ENCODE results near the gene RNF175.

The RNF175 gene

DNA sequence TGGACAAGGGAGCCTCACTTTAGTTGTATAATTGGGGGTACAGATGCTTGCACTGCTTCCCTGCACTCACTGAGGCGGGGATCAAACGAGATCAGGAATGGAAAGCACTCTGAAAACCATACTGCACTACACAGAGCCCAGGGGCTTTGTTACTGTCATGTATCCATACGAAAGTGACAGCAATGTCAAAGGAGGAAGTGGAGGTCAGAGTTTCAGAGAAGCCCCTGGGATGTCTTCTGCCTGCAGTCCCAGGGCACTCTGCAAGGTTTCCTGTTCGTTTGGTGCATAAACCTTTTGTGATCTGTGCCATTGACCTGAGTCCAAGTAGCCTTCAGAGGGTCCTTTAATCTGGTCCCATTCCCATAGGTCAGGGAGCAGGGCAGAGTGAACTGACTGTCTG is 31.2 kb downstream of the RNF175 start:
- TF ChIP-seq, protein P1, sequence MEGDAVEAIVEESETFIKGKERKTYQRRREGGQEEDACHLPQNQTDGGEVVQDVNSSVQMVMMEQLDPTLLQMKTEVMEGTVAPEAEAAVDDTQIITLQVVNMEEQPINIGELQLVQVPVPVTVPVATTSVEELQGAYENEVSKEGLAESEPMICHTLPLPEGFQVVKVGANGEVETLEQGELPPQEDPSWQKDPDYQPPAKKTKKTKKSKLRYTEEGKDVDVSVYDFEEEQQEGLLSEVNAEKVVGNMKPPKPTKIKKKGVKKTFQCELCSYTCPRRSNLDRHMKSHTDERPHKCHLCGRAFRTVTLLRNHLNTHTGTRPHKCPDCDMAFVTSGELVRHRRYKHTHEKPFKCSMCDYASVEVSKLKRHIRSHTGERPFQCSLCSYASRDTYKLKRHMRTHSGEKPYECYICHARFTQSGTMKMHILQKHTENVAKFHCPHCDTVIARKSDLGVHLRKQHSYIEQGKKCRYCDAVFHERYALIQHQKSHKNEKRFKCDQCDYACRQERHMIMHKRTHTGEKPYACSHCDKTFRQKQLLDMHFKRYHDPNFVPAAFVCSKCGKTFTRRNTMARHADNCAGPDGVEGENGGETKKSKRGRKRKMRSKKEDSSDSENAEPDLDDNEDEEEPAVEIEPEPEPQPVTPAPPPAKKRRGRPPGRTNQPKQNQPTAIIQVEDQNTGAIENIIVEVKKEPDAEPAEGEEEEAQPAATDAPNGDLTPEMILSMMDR (IDR thresholded peaks at IDR 0.05; ENCODE audit: extremely low read depth, missing control alignments): no peak
- DNase-seq (ENCODE audit: low spot score): no peak

DNA sequence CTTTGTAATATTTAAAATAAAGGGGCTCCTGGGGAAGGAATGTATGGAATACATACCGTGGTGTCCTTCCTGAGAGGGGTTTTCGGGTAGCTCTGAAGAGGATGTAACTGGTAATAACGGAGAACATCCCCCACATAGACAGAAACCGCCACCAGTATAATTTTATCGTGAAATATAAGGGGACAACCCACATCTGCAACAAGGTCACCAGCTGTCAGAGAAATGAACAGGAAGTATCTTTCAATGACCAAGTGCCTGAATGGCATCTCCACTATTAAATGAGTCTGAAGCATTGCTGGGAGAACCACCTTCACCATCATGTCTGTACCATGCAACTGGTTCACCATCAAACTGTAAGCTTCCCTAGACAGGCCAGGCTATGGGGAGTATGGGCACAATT is 31.7 kb downstream of the RNF175 start:
- DNase-seq (ENCODE audit: low spot score): no peak
- TF ChIP-seq, protein P1 (IDR thresholded peaks at IDR 0.05; ENCODE audit: extremely low read depth, missing control alignments): no peak

DNA sequence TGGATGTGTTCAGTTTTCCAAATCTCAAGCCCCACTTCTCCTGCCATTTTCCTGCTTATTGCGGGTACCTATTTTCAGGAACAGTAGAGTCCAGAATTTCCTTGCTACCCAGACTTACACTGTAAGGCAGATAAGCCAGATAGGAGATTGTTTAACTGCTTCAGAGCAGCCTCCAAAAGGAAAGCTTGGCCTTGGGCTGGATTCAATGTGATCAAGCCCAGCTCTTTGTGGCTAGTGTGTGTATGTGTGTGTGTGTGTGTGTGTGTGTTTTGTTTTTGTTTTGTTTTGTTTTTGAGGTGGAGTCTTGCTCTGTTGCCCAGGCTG is 34.0 kb downstream of the RNF175 start:
- TF ChIP-seq, protein P1 (IDR thresholded peaks at IDR 0.05; ENCODE audit: extremely low read depth, missing control alignments): no peak
- no peak for DNase-seq (ENCODE audit: low spot score)

DNA sequence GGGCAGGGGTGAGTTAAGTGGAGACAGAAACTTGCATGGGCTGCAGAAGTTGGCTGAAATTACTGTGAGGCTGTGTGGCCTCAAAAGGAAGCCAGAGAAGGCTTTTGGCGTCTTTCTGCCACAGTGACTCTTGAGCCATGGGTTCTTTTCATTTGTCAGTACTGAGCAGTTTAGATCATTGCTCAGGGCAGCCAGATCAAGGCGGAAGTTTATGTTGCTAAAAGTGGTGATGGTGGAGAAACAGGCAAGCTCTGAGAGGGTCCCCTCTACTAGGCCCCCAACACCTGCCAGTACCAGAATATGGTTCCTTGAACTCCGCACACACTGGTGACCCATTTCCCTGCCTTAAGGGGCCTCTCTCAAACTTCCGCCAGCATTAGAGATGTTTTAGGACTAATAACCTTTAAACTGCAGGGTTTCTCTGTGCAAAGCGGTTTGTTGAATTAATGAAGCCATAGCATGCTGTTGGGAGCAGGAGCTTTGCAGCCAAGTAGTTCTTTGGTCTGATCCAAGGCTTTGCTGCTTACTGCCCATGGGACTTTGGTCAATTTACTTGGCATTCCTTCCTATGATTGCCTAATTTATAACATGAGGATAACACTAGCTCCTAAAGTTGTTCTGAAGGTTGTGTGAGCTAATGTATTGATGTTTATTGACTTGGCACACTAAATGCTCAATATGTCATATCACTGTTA is 34.5 kb downstream of the RNF175 start:
- no peak for DNase-seq (ENCODE audit: low spot score)
- TF ChIP-seq, protein P1 (IDR thresholded peaks at IDR 0.05; ENCODE audit: extremely low read depth, missing control alignments): no peak

DNA sequence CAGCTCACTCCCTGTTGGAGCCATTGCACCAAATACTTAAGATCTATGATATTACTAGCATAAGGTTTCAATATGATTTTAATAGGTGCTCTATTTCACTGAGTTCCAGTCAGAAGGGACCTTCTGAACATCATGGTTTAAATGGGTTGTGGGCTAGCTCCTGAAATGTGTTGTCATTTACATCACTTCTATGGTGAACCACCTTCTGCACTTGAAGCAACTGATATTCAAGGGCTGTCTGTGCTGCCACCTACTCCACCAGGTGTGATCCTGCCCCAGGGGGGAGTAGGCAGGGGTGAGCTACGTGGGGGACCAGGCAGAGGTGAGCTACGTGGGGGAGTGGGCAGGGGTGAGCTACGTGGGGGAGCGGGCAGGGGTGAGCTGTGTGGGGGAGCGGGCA is 35.2 kb downstream of the RNF175 start:
- no peak for DNase-seq (ENCODE audit: low spot score)
- TF ChIP-seq, protein P1 (IDR thresholded peaks at IDR 0.05; ENCODE audit: extremely low read depth, missing control alignments): no peak

DNA sequence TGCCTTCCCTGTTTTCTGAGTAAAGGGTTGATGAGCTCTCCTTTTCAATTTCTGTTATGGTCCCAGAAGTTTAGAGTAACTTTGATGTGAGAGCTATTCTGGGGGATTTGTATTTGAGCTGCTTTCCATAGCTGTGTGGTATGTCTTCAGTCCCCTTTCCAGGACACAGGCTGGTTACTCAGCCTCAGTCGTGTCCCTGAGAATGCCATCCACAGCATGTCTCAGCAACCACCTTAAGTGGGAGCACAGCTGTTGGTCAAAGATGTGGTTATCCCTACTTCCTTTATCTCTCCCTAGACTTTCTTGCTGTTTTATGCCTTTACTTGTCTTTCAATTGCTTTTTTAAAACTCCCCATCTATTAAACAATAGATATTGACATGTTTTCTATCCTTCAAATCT is 37.8 kb downstream of the RNF175 start:
- no peak for DNase-seq (ENCODE audit: low spot score)
- TF ChIP-seq, protein P1 (IDR thresholded peaks at IDR 0.05; ENCODE audit: extremely low read depth, missing control alignments): no peak

DNA sequence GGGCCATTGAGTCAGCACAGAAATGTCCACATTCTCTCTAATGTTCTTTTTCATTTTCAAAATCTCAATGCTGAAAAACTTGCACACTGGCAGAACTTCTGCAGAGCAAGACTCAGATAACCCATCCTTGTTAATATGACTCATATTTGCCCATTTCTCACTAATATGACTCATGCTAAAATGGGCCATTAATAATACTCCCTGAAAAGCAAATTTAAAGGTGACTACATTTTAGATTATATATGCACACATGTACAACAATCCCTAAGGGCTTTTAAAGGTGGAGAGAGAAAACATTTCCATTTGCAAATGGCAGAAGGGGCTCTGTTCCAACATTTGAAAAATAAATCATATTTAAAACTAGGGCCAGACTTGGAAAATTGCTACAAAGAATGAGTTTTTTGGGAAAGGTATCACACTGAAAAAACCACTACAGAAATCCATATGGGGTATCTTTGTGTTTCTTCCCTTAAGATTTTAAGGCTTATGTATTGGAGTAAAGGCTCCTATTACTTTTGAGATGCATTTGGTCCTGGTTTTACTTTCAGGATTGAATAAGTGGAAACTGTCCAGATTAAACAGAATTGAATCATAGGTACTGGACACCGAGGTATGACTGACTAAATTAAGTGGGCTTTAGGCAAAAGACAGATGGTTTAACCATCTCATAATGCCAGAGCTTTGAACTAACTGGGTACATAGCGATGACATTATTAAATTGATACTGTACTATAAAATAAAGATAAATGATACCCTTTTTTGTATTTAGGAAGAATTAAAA is 45.8 kb downstream of the RNF175 start:
- DNase-seq (ENCODE audit: low spot score): no peak
- TF ChIP-seq, protein P1 (IDR thresholded peaks at IDR 0.05; ENCODE audit: extremely low read depth, missing control alignments): no peak

Data from GM20000 (cell line).